CD14-positive monocyte (primary cell): ENCODE measurements around the gene FBN1. TPM values are rescaled to one million over a fixed set of nuclear protein-coding genes. Genes with fewer than 3 reads are reported as not detected.

Experiments used
- DNase-seq, 3 donors: peaks; one replicate each; pipeline ENCODE4 v3.0.0-alpha.2; 2011 to 2022
- H2AFZ ChIP-seq: 2 replicates; pipeline ENCODE4 v1.6.0; 2012; ENCODE audit warnings: mild to moderate bottlenecking, low read depth, low read length, inconsistent platforms; ENCODE audit not compliant: insufficient read depth, poor library complexity, severe bottlenecking
- H3K27ac ChIP-seq, 2 donors: 1 replicate in 1 of 2; 2 replicates in 1 of 2; pipeline ENCODE4 v1.5.1; 2012 to 2013; ENCODE audit warnings: low read length in 2 of 2, control low read depth in 1 of 2, inconsistent platforms in 1 of 2, low read depth in 1 of 2, mild to moderate bottlenecking in 1 of 2
- H3K27me3 ChIP-seq, 2 donors: one replicate each; pipeline versions ENCODE4 v1.6.0 to v1.6.1; 2011 to 2013; ENCODE audit warnings: low read length in 2 of 2; ENCODE audit not compliant: control insufficient read depth in 2 of 2, insufficient read depth in 2 of 2
- H3K36me3 ChIP-seq, 2 donors: replicated peaks in 1 of 2; 1 replicate in 1 of 2; 2 replicates in 1 of 2; pipeline versions ENCODE4 v1.5.1 to v1.6.1; 2012 to 2013; ENCODE audit warnings: low read length in 2 of 2, control low read depth in 1 of 2, inconsistent platforms in 1 of 2, mild to moderate bottlenecking in 1 of 2; ENCODE audit not compliant: insufficient read depth in 2 of 2, control insufficient read depth in 1 of 2
- H3K4me1 ChIP-seq, 2 donors: 1 replicate in 1 of 2; 2 replicates in 1 of 2; pipeline versions ENCODE4 v1.5.1 to v1.6.1; 2012 to 2013; ENCODE audit warnings: low read length in 2 of 2, control low read depth in 1 of 2, inconsistent platforms in 1 of 2, mild to moderate bottlenecking in 1 of 2, moderate library complexity in 1 of 2; ENCODE audit not compliant: insufficient read depth in 2 of 2, control insufficient read depth in 1 of 2
- H3K4me2 ChIP-seq: replicated peaks from 2 replicates; pipeline ENCODE3; 2012; ENCODE audit warnings: low read length, moderate library complexity, mild to moderate bottlenecking; ENCODE audit not compliant: poor library complexity, severe bottlenecking; ENCODE audit errors: extremely low read depth
- H3K4me3 ChIP-seq, 3 experiments: fragments of 200-600 bp in 1 of 3; sonication (generic) in 1 of 3; replicated peaks in 1 of 3; 1 replicate in 2 of 3; 2 replicates in 1 of 3; pipeline ENCODE4 v1.5.1; 2011 to 2013; ENCODE audit warnings: low read length in 3 of 3, mild to moderate bottlenecking in 3 of 3, control low read depth in 2 of 3, low read depth in 2 of 3, inconsistent platforms in 1 of 3, moderate library complexity in 1 of 3
- H3K79me2 ChIP-seq: 2 replicates; pipeline ENCODE4 v1.6.0; 2012; ENCODE audit warnings: mild to moderate bottlenecking, control low read depth, inconsistent platforms, low read length, moderate library complexity; ENCODE audit not compliant: insufficient read depth
- H3K9ac ChIP-seq: 2 replicates; pipeline ENCODE4 v1.6.0; 2017; ENCODE audit warnings: low read length, mild to moderate bottlenecking; ENCODE audit not compliant: insufficient read depth, poor library complexity, severe bottlenecking
- H3K9me3 ChIP-seq, 2 donors: replicated peaks in 1 of 2; 1 replicate in 1 of 2; 2 replicates in 1 of 2; pipeline versions ENCODE4 v1.5.1 to v1.6.1; 2012 to 2013; ENCODE audit warnings: low read length in 2 of 2, control low read depth in 1 of 2; ENCODE audit not compliant: control insufficient read depth in 1 of 2, insufficient read depth in 1 of 2
- H4K20me1 ChIP-seq: 2 replicates; pipeline ENCODE4 v1.6.0; 2012; ENCODE audit warnings: mild to moderate bottlenecking, low read length, control low read depth, moderate library complexity; ENCODE audit not compliant: insufficient read depth
- H3K27ac Mint-ChIP-seq, 7 donors: one replicate each; pipeline ENCODE4 v1.8.0; 2020; ENCODE audit warnings: mild to moderate bottlenecking in 7 of 7, mixed read lengths in 7 of 7, moderate library complexity in 6 of 7, inconsistent platforms in 2 of 7
- H3K27me3 Mint-ChIP-seq, 3 donors: one replicate each; pipeline ENCODE4 v1.8.0; 2021 to 2022; ENCODE audit warnings: low read depth in 3 of 3, mild to moderate bottlenecking in 3 of 3, mixed read lengths in 3 of 3, moderate library complexity in 3 of 3, inconsistent platforms in 1 of 3
- H3K36me3 Mint-ChIP-seq, 2 donors: one replicate each; pipeline ENCODE4 v1.8.0; 2020; ENCODE audit warnings: mixed read lengths in 2 of 2, inconsistent platforms in 1 of 2, mild to moderate bottlenecking in 1 of 2
- H3K4me1 Mint-ChIP-seq: one replicate; pipeline ENCODE4 v1.8.0; 2020; ENCODE audit warnings: mild to moderate bottlenecking, mixed read lengths
- H3K4me3 Mint-ChIP-seq, 2 donors: one replicate each; pipeline ENCODE4 v1.8.0; 2020; ENCODE audit warnings: mild to moderate bottlenecking in 2 of 2, mixed read lengths in 2 of 2, moderate library complexity in 1 of 2
- H3K9me3 Mint-ChIP-seq, 7 donors: one replicate each; pipeline ENCODE4 v1.8.0; 2020 to 2022; ENCODE audit warnings: mixed read lengths in 7 of 7, mild to moderate bottlenecking in 6 of 7, moderate library complexity in 6 of 7, inconsistent platforms in 2 of 7
- WGBS: methylation state at CpG from one replicate; pipeline ENCODE4 v1.1.5; 2013; ENCODE audit warnings: missing lambda C conversion rate; ENCODE audit not compliant: insufficient coverage; 5-methylcytosine and 5-hydroxymethylcytosine counted together
- intact Hi-C, 2 donors: fragments of 100-400 bp; cut with micrococcal nuclease; formaldehyde crosslinking; loops; one replicate each; pipeline versions ENCODE4 v1.15.0 to v1.15.1; 2023
- polyA plus RNA-seq, 3 donors: library from polyadenylated mRNA; depleted of rRNA in 1 of 3; unstranded in 2 of 3; stranded (reverse) in 1 of 3; fragments of 300-500 nt in 2 of 3; fragments of >200 nt in 1 of 3; fragmentation: Illumina TruSeq in 2 of 3; gene quantifications; 1 replicate in 2 of 3; 2 replicates in 1 of 3; pipeline ENCODE4 v1.2.3, GENCODE V29; 2012 to 2021
- TF ChIP-seq, protein P1 (sequence below): fragments of 200-600 bp; IDR thresholded peaks from one replicate; pipeline ENCODE4 v1.8.0; 2022; ENCODE audit warnings: antibody characterized with exemption, mild to moderate bottlenecking

FBN1 gene
- polyA plus RNA-seq, 3 donors = 0.29 TPM; not detected in 2

DNA sequence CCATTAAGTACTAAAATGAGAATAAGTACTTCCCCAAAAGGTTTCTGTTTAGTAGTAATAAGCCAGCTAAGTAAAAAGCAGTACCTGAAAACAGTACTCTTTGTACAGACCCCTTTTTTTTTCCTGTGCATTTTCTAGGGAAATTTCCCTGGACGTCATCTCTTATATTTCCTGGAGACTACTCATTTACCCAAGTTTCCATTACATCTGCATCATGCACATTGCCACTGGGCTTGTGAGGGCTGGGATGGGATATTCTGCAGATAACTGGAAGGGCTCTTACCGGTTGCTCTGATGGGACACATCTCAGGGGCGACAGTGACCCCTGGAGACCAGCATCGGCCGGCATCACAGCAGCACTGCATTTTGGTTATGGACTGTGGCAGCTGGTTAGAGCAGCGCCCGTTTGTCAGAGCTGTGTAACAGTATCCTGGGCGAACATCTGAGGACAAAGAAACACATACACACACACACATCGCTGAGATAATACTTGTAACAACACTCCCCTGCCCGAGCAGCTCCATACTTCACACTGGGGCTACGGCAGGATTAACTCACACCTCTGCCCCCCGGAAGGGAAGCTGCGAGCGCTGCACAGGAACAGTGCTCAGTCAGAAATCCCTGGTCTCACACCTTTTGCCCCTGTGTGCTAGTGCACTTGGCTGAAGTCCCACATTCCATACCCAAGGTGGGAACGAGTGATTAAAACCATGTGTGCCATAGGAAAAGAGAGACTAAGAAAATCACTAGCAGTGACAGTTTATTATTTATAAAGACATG, 124.9 kb downstream of the FBN1 start:
- H3K36me3 ChIP-seq = no peaks in the 10 kb centered on the region
- TF ChIP-seq, protein P1, sequence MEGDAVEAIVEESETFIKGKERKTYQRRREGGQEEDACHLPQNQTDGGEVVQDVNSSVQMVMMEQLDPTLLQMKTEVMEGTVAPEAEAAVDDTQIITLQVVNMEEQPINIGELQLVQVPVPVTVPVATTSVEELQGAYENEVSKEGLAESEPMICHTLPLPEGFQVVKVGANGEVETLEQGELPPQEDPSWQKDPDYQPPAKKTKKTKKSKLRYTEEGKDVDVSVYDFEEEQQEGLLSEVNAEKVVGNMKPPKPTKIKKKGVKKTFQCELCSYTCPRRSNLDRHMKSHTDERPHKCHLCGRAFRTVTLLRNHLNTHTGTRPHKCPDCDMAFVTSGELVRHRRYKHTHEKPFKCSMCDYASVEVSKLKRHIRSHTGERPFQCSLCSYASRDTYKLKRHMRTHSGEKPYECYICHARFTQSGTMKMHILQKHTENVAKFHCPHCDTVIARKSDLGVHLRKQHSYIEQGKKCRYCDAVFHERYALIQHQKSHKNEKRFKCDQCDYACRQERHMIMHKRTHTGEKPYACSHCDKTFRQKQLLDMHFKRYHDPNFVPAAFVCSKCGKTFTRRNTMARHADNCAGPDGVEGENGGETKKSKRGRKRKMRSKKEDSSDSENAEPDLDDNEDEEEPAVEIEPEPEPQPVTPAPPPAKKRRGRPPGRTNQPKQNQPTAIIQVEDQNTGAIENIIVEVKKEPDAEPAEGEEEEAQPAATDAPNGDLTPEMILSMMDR = no peak
- H3K9me3 ChIP-seq = no peaks in the 10 kb centered on the region
- WGBS = 99% methylated on average over 13 of the region's 15 CpGs
- H3K4me3 ChIP-seq = no peak overlapping the region
- no peaks in the 10 kb centered on the region for H3K27me3 Mint-ChIP-seq
- H3K27ac ChIP-seq = no peak overlapping the region
- no peaks in the 10 kb centered on the region for H3K36me3 Mint-ChIP-seq
- no peaks in the 10 kb centered on the region for H4K20me1 ChIP-seq
- H3K4me1 ChIP-seq = no peaks in the 10 kb centered on the region
- no peak overlapping the region for H3K27ac Mint-ChIP-seq
- no peaks in the 10 kb centered on the region for H3K4me1 Mint-ChIP-seq
- H3K27me3 ChIP-seq = no peaks in the 10 kb centered on the region
- intact Hi-C loops = no loop called here
- no peak overlapping the region for H3K9ac ChIP-seq
- H3K4me2 ChIP-seq = no peak overlapping the region
- no peak overlapping the region for H3K4me3 Mint-ChIP-seq
- H3K9me3 Mint-ChIP-seq = peaks cover 0 to 4% (median 1%) of the 10 kb centered on the region in 7 donors
- DNase-seq = no peak
- H3K79me2 ChIP-seq = no peaks in the 10 kb centered on the region
- H2AFZ ChIP-seq = no peak overlapping the region

DNA sequence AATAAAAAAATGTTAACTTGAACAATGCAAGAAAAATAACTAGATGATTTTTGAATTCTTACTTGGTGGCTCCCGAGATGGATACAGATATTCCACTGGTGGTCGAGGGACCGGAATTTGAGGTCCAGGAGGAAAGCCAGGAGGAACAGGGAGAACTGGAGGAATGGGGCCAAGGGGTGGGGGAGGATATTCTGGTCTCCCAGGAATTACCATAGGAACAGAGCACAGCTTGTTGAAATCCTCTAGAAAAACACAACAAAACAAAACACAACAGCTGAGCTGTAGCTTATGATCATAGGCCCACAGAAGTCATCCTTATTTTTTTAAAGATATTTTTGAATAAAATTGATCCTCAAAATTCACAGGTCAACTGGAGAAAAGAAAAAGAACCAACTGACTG, 129.4 kb downstream of the FBN1 start:
- H3K36me3 ChIP-seq = no peaks in the 10 kb centered on the region
- peaks cover 0 to 4% (median 1%) of the 10 kb centered on the region in 7 donors for H3K9me3 Mint-ChIP-seq
- no peak overlapping the region for H3K4me3 Mint-ChIP-seq
- no peaks in the 10 kb centered on the region for H3K79me2 ChIP-seq
- no peak overlapping the region for H3K27ac ChIP-seq
- TF ChIP-seq, protein P1 = no peak
- H3K4me3 ChIP-seq = no peak overlapping the region
- DNase-seq = no peak
- intact Hi-C loops = no loop called here
- H4K20me1 ChIP-seq = no peaks in the 10 kb centered on the region
- 96% methylated on average over 3 of the region's 3 CpGs for whole genome bisulfite sequencing
- H3K27me3 ChIP-seq = no peaks in the 10 kb centered on the region
- H3K4me1 ChIP-seq = no peaks in the 10 kb centered on the region
- no peak overlapping the region for H3K27ac Mint-ChIP-seq
- no peaks in the 10 kb centered on the region for H3K36me3 Mint-ChIP-seq
- no peaks in the 10 kb centered on the region for H3K9me3 ChIP-seq
- H2AFZ ChIP-seq = no peak overlapping the region
- H3K4me2 ChIP-seq = no peak overlapping the region
- H3K9ac ChIP-seq = no peak overlapping the region
- H3K27me3 Mint-ChIP-seq = peaks cover 0 to 2% (median 0%) of the 10 kb centered on the region in 3 donors
- no peaks in the 10 kb centered on the region for H3K4me1 Mint-ChIP-seq
